Endothelial cell of umbilical vein (primary cell): ENCODE results near the gene ECHDC1. TPM values are rescaled to one million over a fixed set of nuclear protein-coding genes. Genes with fewer than 3 reads are reported as not detected.

ENCODE experiments used
- BruUV-seq: library from RNA; stranded (reverse); fragments of 400-500 nt; replicated peaks from 2 replicates; lab custom pipeline; 2021; lab: Mats Ljungman, UMichigan
- CTCF ChIA-PET: fragments of 300-600, 350-600 bp; sonication (Branson Sonifier 250); formaldehyde crosslinking; loops from one replicate; lab custom pipeline; 2021; ENCODE audit warnings: antibody characterized with exemption, inconsistent platforms; lab: Charles Lee
- POLR2A ChIA-PET: fragments of 300-600, 350-600 bp; sonication (Branson Sonifier 250); formaldehyde crosslinking; loops from one replicate; lab custom pipeline; 2021; ENCODE audit warnings: antibody characterized with exemption, inconsistent platforms; lab: Charles Lee
- DNase-seq: peaks from one replicate; pipeline ENCODE4 v3.0.0-alpha.2; 2011; ENCODE audit warnings: low read depth, low spot score
- FAIRE-seq: peaks from 2 replicates; lab custom pipeline; 2011; peaks lifted over from hg19 to GRCh38; lab: Jason Lieb, UNC
- H2AFZ ChIP-seq: 2 replicates; pipeline ENCODE4 v1.6.0; 2012; ENCODE audit warnings: low read depth, low read length, control low read depth, inconsistent platforms
- H3K27ac ChIP-seq: 2 replicates; pipeline ENCODE4 v1.5.1; 2011; ENCODE audit warnings: low read depth, mild to moderate bottlenecking, control low read depth, low read length, moderate library complexity; ENCODE audit not compliant: insufficient read depth
- H3K27me3 ChIP-seq, 2 experiments: 2 replicates each; pipeline versions ENCODE4 v1.6.0 to v1.6.1; 2011; ENCODE audit warnings: low read length in 2 of 2, mixed read lengths in 1 of 2; ENCODE audit not compliant: control insufficient read depth in 2 of 2, insufficient read depth in 2 of 2
- H3K36me3 ChIP-seq, 2 experiments: 2 replicates in 1 of 2; 3 replicates in 1 of 2; pipeline ENCODE4 v1.5.1; 2011; ENCODE audit warnings: low read length in 2 of 2, mild to moderate bottlenecking in 1 of 2, moderate library complexity in 1 of 2; ENCODE audit not compliant: control insufficient read depth in 2 of 2, insufficient read depth in 2 of 2; ENCODE audit errors: extremely low read depth in 1 of 2
- H3K4me1 ChIP-seq: 3 replicates; pipeline ENCODE4 v1.5.1; 2011; ENCODE audit warnings: mild to moderate bottlenecking, low read length; ENCODE audit not compliant: control insufficient read depth, insufficient read depth; ENCODE audit errors: extremely low read depth
- H3K4me2 ChIP-seq: 2 replicates; pipeline ENCODE4 v1.6.1; 2011; ENCODE audit warnings: low read length, control low read depth, mixed read lengths; ENCODE audit not compliant: insufficient read depth
- H3K4me3 ChIP-seq, 3 experiments: fragments of 200-600 bp in 1 of 3; sonication (generic), shearing (Covaris generic) in 1 of 3; replicated peaks in 1 of 3; 2 replicates each; pipeline ENCODE4 v1.5.1; 2011 to 2016; ENCODE audit warnings: control low read depth in 3 of 3, low read length in 3 of 3, mild to moderate bottlenecking in 2 of 3, inconsistent platforms in 1 of 3, low read depth in 1 of 3, moderate library complexity in 1 of 3; ENCODE audit not compliant: insufficient read depth in 1 of 3
- H3K79me2 ChIP-seq: 2 replicates; pipeline ENCODE4 v1.6.0; 2012; ENCODE audit warnings: low read length, inconsistent platforms; ENCODE audit not compliant: control insufficient read depth, insufficient read depth
- H3K9ac ChIP-seq: replicated peaks from 2 replicates; pipeline ENCODE3; 2011; ENCODE audit warnings: low read length, control low read depth; ENCODE audit not compliant: insufficient read depth; ENCODE audit errors: extremely low read depth
- H3K9me1 ChIP-seq: replicated peaks from 3 replicates; pipeline ENCODE4 v1.6.0; 2011; ENCODE audit warnings: mild to moderate bottlenecking, low read length; ENCODE audit not compliant: control insufficient read depth, insufficient read depth; ENCODE audit errors: extremely low read depth
- H3K9me3 ChIP-seq: replicated peaks from 2 replicates; pipeline ENCODE4 v1.5.1; 2012; ENCODE audit warnings: low read length, inconsistent platforms; ENCODE audit not compliant: control insufficient read depth, insufficient read depth
- H4K20me1 ChIP-seq: replicated peaks from 2 replicates; pipeline ENCODE3; 2011; ENCODE audit warnings: mild to moderate bottlenecking, low read length; ENCODE audit not compliant: control insufficient read depth, insufficient read depth; ENCODE audit errors: extremely low read depth
- CTCF ChIP-seq, 2 donors: IDR thresholded peaks; 1 replicate in 1 of 2; 2 replicates in 1 of 2; pipeline ENCODE4 v1.5.1; 2011; ENCODE audit warnings: low read length in 2 of 2, mild to moderate bottlenecking in 2 of 2, moderate library complexity in 2 of 2, control low read depth in 1 of 2, inconsistent platforms in 1 of 2, low read depth in 1 of 2; ENCODE audit not compliant: insufficient read depth in 1 of 2; ENCODE audit errors: extremely low read depth in 1 of 2
- EZH2 ChIP-seq: IDR thresholded peaks from 2 replicates; pipeline ENCODE4 v1.6.1; 2012; ENCODE audit warnings: borderline replicate concordance, low read depth, mild to moderate bottlenecking, moderate library complexity, low read length, inconsistent platforms; ENCODE audit not compliant: severe bottlenecking
- FOS ChIP-seq: IDR thresholded peaks from 2 replicates; pipeline ENCODE4 v1.6.1; 2011; ENCODE audit warnings: mild to moderate bottlenecking, low read length, moderate library complexity, borderline replicate concordance; ENCODE audit not compliant: insufficient read depth
- GATA2 ChIP-seq: IDR thresholded peaks from 2 replicates; pipeline ENCODE4 v1.7.0; 2011; ENCODE audit warnings: low read depth, mild to moderate bottlenecking, moderate library complexity, mixed read lengths, low read length; ENCODE audit not compliant: insufficient read length, insufficient read depth
- JUN ChIP-seq: IDR thresholded peaks from 2 replicates; pipeline ENCODE4 v1.6.1; 2011; ENCODE audit warnings: borderline replicate concordance, low read depth; ENCODE audit not compliant: insufficient read length, insufficient read depth
- MAX ChIP-seq: IDR thresholded peaks from 2 replicates; pipeline ENCODE4 v1.6.1; 2011; ENCODE audit not compliant: insufficient read depth, insufficient read length
- MYC ChIP-seq: IDR thresholded peaks from one replicate; pipeline ENCODE4 v1.6.1; 2011; ENCODE audit warnings: mild to moderate bottlenecking, low read depth, low read length
- POLR2A ChIP-seq: IDR thresholded peaks from 2 replicates; pipeline ENCODE4 v1.6.1; 2012; ENCODE audit warnings: low read depth, mild to moderate bottlenecking, control low read depth, low read length
- POLR2AphosphoS5 ChIP-seq: IDR thresholded peaks from 2 replicates; pipeline ENCODE4 v1.6.1; 2012; ENCODE audit warnings: low read depth, mild to moderate bottlenecking, control low read depth, low read length, moderate library complexity; ENCODE audit not compliant: insufficient read depth
- dilution Hi-C: fragments of 300-500 bp; cut with MboI; formaldehyde crosslinking; loops from one replicate; pipeline ENCODE4 v1.15.0; 2019; ENCODE audit warnings: low sequenced_read_pairs; ENCODE audit not compliant: extremely low pct_ligation_motif_present
- intact Hi-C: fragments of 100-400 bp; cut with micrococcal nuclease; formaldehyde crosslinking; loops from one replicate; pipeline ENCODE4 v1.10.0; 2022
- polyA plus RNA-seq, 4 experiments: library from polyadenylated mRNA; depleted of rRNA in 3 of 4; stranded (reverse) in 3 of 4; unstranded in 1 of 4; fragments of >200 nt; gene quantifications; 2 replicates each; pipeline versions ENCODE4 v1.2.1 to v1.2.3, GENCODE V29; 2011 to 2012; ENCODE audit warnings: missing spikeins in 1 of 4
- total RNA-seq: library from RNA; stranded (reverse); gene quantifications from 2 replicates; pipeline ENCODE4 v1.2.3, GENCODE V29; 2021

The ECHDC1 gene
- total and polyA plus RNA-seq, 2 donors (not counting 3 experiments of a cell fraction or from before 2014, with no cell fraction given): 8.1 to 36.8 TPM

GRCh38 chr6:127291495-127291894 is 51.9 kb downstream of the ECHDC1 start:
- Histone ChIP-seq H3K36me3 (peaks cover 10% of the 10 kb centered on the region in 2 experiments), H3K79me2 (peaks cover 2% of the 10 kb centered on the region), H3K4me2 (no peak overlapping the region), H3K27me3 (no peaks in the 10 kb centered on the region), H2AFZ (no peak overlapping the region), H3K4me1 (no peaks in the 10 kb centered on the region), H3K9me3 (no peaks in the 10 kb centered on the region), H4K20me1 (no peaks in the 10 kb centered on the region), H3K4me3 (no peak overlapping the region), H3K27ac (no peak overlapping the region), H3K9me1 (no peaks in the 10 kb centered on the region), H3K9ac (no peak overlapping the region)
- CTCF ChIA-PET: interaction anchor here (1.5 to 2.6 kb wide), 4 partner anchors 10 to 247 kb away, joined by 4 to 18 read pairs (median 10); partner anchors contain the start of gene RNF146
- intact Hi-C loops (no loop called here), dilution Hi-C loops (no loop called here)
- TF ChIP-seq EZH2 (no peak), JUN (no peak), MYC (no peak)
- FAIRE-seq (no peak), DNase-seq (no peak)
- no TSS peak for BruUV-seq
- POLR2A ChIA-PET: no interaction called here

- FAIRE-seq: no peak
- DNase-seq: no peak
- dilution Hi-C loops: no loop called here
- Histone ChIP-seq H3K9me3 (no peaks in the 10 kb centered on the region), H3K9ac (no peak overlapping the region), H3K27me3 (no peaks in the 10 kb centered on the region), H3K4me3 (no peak overlapping the region), H3K9me1 (no peaks in the 10 kb centered on the region), H3K4me1 (no peaks in the 10 kb centered on the region), H4K20me1 (no peaks in the 10 kb centered on the region), H3K4me2 (no peak overlapping the region), H3K36me3 (peaks cover 11 to 17% of the 10 kb centered on the region in 2 experiments), H3K79me2 (peaks cover 2% of the 10 kb centered on the region), H2AFZ (no peak overlapping the region), H3K27ac (no peak overlapping the region)
- POLR2A ChIA-PET: interaction anchor here (1.1 kb wide), 1 partner anchor 24 kb away, joined by 3 read pairs; the partner anchor contains the start of gene RNF146
- no TSS peak for BruUV-seq
- CTCF ChIA-PET: interaction anchor here (0.8 to 2.6 kb wide), 7 partner anchors 11 to 248 kb away, joined by 3 to 18 read pairs (median 7); partner anchors contain the start of gene RNF146
- TF ChIP-seq EZH2: no peak
- no peak for TF ChIP-seq POLR2AphosphoS5
- no peak for TF ChIP-seq GATA2
- no peak for TF ChIP-seq MAX
- no peak for TF ChIP-seq MYC
- no peak for TF ChIP-seq JUN
- no peak for TF ChIP-seq FOS
- no peak for TF ChIP-seq POLR2A
- TF ChIP-seq CTCF (IDR thresholded peaks at IDR 0.05; ENCODE audit: extremely low read depth in 1 of 2, insufficient read depth in 1 of 2, low read depth in 1 of 2, low read length in 2 of 2): no peak
- intact Hi-C loops: no loop called here
Measured at GRCh38 chr6:127290391-127291265, 52.8 kb downstream of the ECHDC1 start.
